Panc1 (cell line): Measurements from ENCODE around the gene COL4A1. TPM values are rescaled to one million over a fixed set of nuclear protein-coding genes. Genes with fewer than 3 reads are reported as not detected.

Source experiments
- ATAC-seq: fragments of 200-7000 bp; cut with Tn5 transposase; 2 replicates; pipeline ENCODE4 v1.9.1; 2020; ENCODE audit warnings: mild to moderate bottlenecking, moderate library complexity
- BruUV-seq: library from RNA; stranded (reverse); fragments of 400-500 nt; replicated peaks from 2 replicates; lab custom pipeline; 2021; lab: Mats Ljungman, UMichigan
- CTCF ChIA-PET: fragments of 300-600 bp; sonication (Branson Sonifier 250); formaldehyde crosslinking; loops from one replicate; lab custom pipeline; 2022; ENCODE audit warnings: antibody characterized with exemption; lab: Charles Lee
- POLR2A ChIA-PET: fragments of 300-600 bp; sonication (Branson Sonifier 250); formaldehyde crosslinking; loops from one replicate; lab custom pipeline; 2022; ENCODE audit warnings: antibody characterized with exemption; lab: Charles Lee
- DNase-seq: peaks from one replicate; pipeline ENCODE4 v3.0.0-alpha.2; 2010; ENCODE audit warnings: low read depth, low spot score
- H3K27ac ChIP-seq: 2 replicates; pipeline ENCODE4 v1.5.1; 2011; ENCODE audit warnings: mild to moderate bottlenecking, low read length, inconsistent platforms
- H3K27me3 ChIP-seq: fragments of 200-500 bp; sonication (Bioruptor generic); 2 replicates; pipeline ENCODE4 v1.6.0; 2014; ENCODE audit warnings: low read length, inconsistent platforms; ENCODE audit not compliant: control insufficient read depth, insufficient read depth
- H3K36me3 ChIP-seq: fragments of 200-500 bp; sonication (Bioruptor generic); 2 replicates; pipeline ENCODE4 v1.5.1; 2014; ENCODE audit warnings: inconsistent platforms, mild to moderate bottlenecking, low read length, moderate library complexity; ENCODE audit not compliant: control insufficient read depth, insufficient read depth
- H3K4me1 ChIP-seq: 2 replicates; pipeline ENCODE4 v1.5.1; 2011; ENCODE audit warnings: inconsistent platforms, mild to moderate bottlenecking, low read length, moderate library complexity; ENCODE audit not compliant: control insufficient read depth, insufficient read depth
- H3K4me3 ChIP-seq, 2 experiments: 2 replicates each; pipeline ENCODE4 v1.5.1; 2011 to 2012; ENCODE audit warnings: low read depth in 2 of 2, low read length in 2 of 2, mild to moderate bottlenecking in 2 of 2, inconsistent platforms in 1 of 2, moderate library complexity in 1 of 2
- H3K9me3 ChIP-seq: fragments of 200-500 bp; sonication (Bioruptor generic); 2 replicates; pipeline ENCODE4 v1.5.1; 2014; ENCODE audit warnings: low read depth, mild to moderate bottlenecking, inconsistent platforms, low read length, moderate library complexity; ENCODE audit not compliant: control insufficient read depth, insufficient read depth
- CTCF ChIP-seq: fragments of 450-650 bp; IDR thresholded peaks from 2 replicates; pipeline ENCODE4 v1.5.1; 2017; ENCODE audit warnings: mild to moderate bottlenecking
- POLR2AphosphoS5 ChIP-seq: IDR thresholded peaks from 2 replicates; pipeline ENCODE4 v1.6.1; 2012; ENCODE audit warnings: mild to moderate bottlenecking, low read depth, low read length, moderate library complexity
- REST ChIP-seq, 2 experiments: IDR thresholded peaks; 2 replicates each; pipeline ENCODE4 v1.6.1; 2011 to 2012; ENCODE audit warnings: low read depth in 2 of 2, control low read depth in 1 of 2, low read length in 1 of 2, mild to moderate bottlenecking in 1 of 2, moderate library complexity in 1 of 2; ENCODE audit not compliant: insufficient read depth in 1 of 2
- SIN3A ChIP-seq: IDR thresholded peaks from 2 replicates; pipeline ENCODE4 v1.6.1; 2012; ENCODE audit warnings: low read depth, mild to moderate bottlenecking, low read length, moderate library complexity, borderline replicate concordance; ENCODE audit not compliant: insufficient read depth
- TCF7L2 ChIP-seq: IDR thresholded peaks from 2 replicates; pipeline ENCODE4 v1.6.1; 2011; ENCODE audit warnings: mild to moderate bottlenecking, low read depth, low read length, inconsistent platforms
- in situ Hi-C: cut with HindIII; loops from 2 replicates; pipeline ENCODE4 v1.10.0; 2016; ENCODE audit warnings: low sequenced_read_pairs, low pct_unique_long_range_greater_than_20kb
- intact Hi-C: fragments of 100-400 bp; cut with micrococcal nuclease; formaldehyde crosslinking; loops from one replicate; pipeline ENCODE4 v1.10.0; 2022; ENCODE audit not compliant: unreplicated experiment
- total RNA-seq: library from RNA; stranded (reverse); gene quantifications from one replicate; pipeline ENCODE4 v1.2.1, GENCODE V29; 2021; ENCODE audit not compliant: unreplicated experiment

The COL4A1 gene
- total RNA-seq, 1 experiment from 2014 or later: 1.1 TPM

GRCh38 chr13:110119935-110120905 lies 186.7 kb downstream of the COL4A1 start:
- peaks cover 15% of the 10 kb centered on the region for H3K27me3 ChIP-seq
- intact Hi-C loops (loop anchor here (5.0 to 10.0 kb wide), 2 partner anchors 845 to 1158 kb away; no protein-coding TSS in a partner anchor), in situ Hi-C loops (no loop called here)
- no peak for TF ChIP-seq REST (IDR thresholded peaks at IDR 0.05; ENCODE audit: insufficient read depth in 1 of 2, low read depth in 2 of 2, low read length in 1 of 2)
- no peak for TF ChIP-seq CTCF
- no peak overlapping the region for H3K27ac ChIP-seq
- no TSS peak for BruUV-seq
- H3K36me3 ChIP-seq: no peaks in the 10 kb centered on the region
- no peak overlapping the region for H3K4me3 ChIP-seq
- no peak for ATAC-seq
- POLR2A ChIA-PET: no interaction called here
- CTCF ChIA-PET: no interaction called here
- H3K4me1 ChIP-seq: no peaks in the 10 kb centered on the region
- no peak for DNase-seq
- no peaks in the 10 kb centered on the region for H3K9me3 ChIP-seq

DNA sequence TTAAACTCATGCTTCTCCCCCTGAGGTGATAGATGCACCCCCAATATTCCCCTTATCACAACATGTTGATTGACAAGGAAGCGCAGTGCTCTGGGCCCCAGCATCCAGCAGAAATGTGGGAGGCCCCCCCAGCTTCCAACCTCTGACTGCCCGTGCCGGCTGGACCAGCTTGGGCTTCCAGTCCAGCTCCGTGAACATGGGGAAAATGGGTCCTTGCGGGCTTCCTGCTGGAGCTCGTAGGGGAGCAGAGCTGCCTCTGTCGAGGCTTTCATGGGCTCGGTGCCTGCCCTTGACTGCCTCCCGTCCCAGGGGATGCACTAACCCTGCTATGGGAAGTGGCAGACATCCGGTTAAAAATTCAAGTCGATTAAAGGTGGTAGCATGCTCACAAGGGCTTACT lies 188.9 kb downstream of the COL4A1 start:
- Histone ChIP-seq H3K4me1 (no peaks in the 10 kb centered on the region), H3K27ac (no peak overlapping the region), H3K4me3 (no peak overlapping the region), H3K36me3 (no peaks in the 10 kb centered on the region), H3K27me3 (peaks cover 15% of the 10 kb centered on the region), H3K9me3 (no peaks in the 10 kb centered on the region)
- ChIA-PET CTCF (no interaction called here), POLR2A (no interaction called here)
- in situ Hi-C loops: no loop called here
- TF ChIP-seq CTCF (no peak), POLR2AphosphoS5 (no peak), SIN3A (no peak), REST (IDR thresholded peaks at IDR 0.05; ENCODE audit: insufficient read depth in 1 of 2, low read depth in 2 of 2, low read length in 1 of 2) (no peak), TCF7L2 (no peak)
- ATAC-seq (no peak), DNase-seq (no peak)
- intact Hi-C loops: loop anchor here (5.0 to 10.0 kb wide), 2 partner anchors 843 to 1156 kb away; no protein-coding TSS in a partner anchor
- no TSS peak for BruUV-seq
